HepG2 (cell line): ENCODE measurements around the gene CDA. TPM values are rescaled to one million over a fixed set of nuclear protein-coding genes. Genes with fewer than 3 reads are reported as not detected.

Experiments
- CCDC6 ChIP-seq: sonication (generic); formaldehyde crosslinking; IDR thresholded peaks from 2 replicates; pipeline ENCODE4 v1.8.1; 2022; ENCODE audit warnings: mild to moderate bottlenecking, missing genetic modification reagents, moderate library complexity
- FOXA3 ChIP-seq: IDR thresholded peaks from 2 replicates; pipeline ENCODE4 v1.6.1; 2016; ENCODE audit warnings: missing genetic modification reagents, missing compliant biosample characterization
- KDM4B ChIP-seq: sonication (generic); formaldehyde crosslinking; IDR thresholded peaks from 2 replicates; pipeline ENCODE4 v1.4.0; 2020; ENCODE audit warnings: missing genetic modification reagents
- TBL1XR1 ChIP-seq: fragments of 150-350 bp; IDR thresholded peaks from 2 replicates; pipeline ENCODE4 v1.6.1; 2014; ENCODE audit warnings: borderline replicate concordance, low read length; ENCODE audit not compliant: partially characterized antibody
- THYN1 ChIP-seq: sonication (generic); formaldehyde crosslinking; IDR thresholded peaks from 2 replicates; pipeline ENCODE4 v1.8.1; 2023; ENCODE audit warnings: low read depth, mild to moderate bottlenecking, moderate library complexity, missing genetic modification reagents, borderline replicate concordance
- ZNF629 ChIP-seq: sonication (generic); formaldehyde crosslinking; conservative IDR thresholded peaks from 2 replicates; pipeline ENCODE4 v1.5.0; 2020; ENCODE audit warnings: missing genetic modification reagents
- ZNF780A ChIP-seq: sonication (generic); formaldehyde crosslinking; IDR thresholded peaks from 2 replicates; pipeline ENCODE4 v1.8.0; 2022; ENCODE audit warnings: mild to moderate bottlenecking, missing genetic modification reagents, moderate library complexity
- polyA plus RNA-seq, 8 experiments: library from polyadenylated mRNA; depleted of rRNA in 3 of 8; stranded (reverse) in 7 of 8; unstranded in 1 of 8; fragments of >200 nt; fragmentation: Illumina TruSeq in 4 of 8; extraction: Trizol in 4 of 8; gene quantifications; 2 replicates each; pipeline versions ENCODE4 v1.2.1 to v1.2.3, GENCODE V29; 2011 to 2016; ENCODE audit warnings: low read depth in 4 of 8, missing spikeins in 1 of 8, mixed read lengths in 1 of 8; ENCODE audit not compliant: insufficient read depth in 1 of 8
- total RNA-seq, 5 experiments: library from RNA; depleted of rRNA; stranded (reverse); fragments of >200 nt; fragmentation: Illumina TruSeq; extraction: Trizol; gene quantifications; 2 replicates each; pipeline ENCODE4 v1.2.3, GENCODE V29; 2016; ENCODE audit warnings: low read depth in 1 of 5
- TF ChIP-seq, protein P1 (sequence below): fragments of 450-650 bp; IDR thresholded peaks from 2 replicates; pipeline ENCODE4 v1.6.1; 2017
- TF ChIP-seq, protein P2 (sequence below): sonication (generic); formaldehyde crosslinking; IDR thresholded peaks from 2 replicates; pipeline ENCODE4 v1.4.0; 2020; ENCODE audit warnings: mild to moderate bottlenecking, low read depth, missing genetic modification reagents
- TF ChIP-seq, protein P3 (sequence below): sonication (generic); formaldehyde crosslinking; IDR thresholded peaks from 2 replicates; pipeline ENCODE4 v1.5.0; 2020; ENCODE audit warnings: missing genetic modification reagents, mild to moderate bottlenecking, borderline replicate concordance
- TF ChIP-seq, protein P4 (sequence below): sonication (generic); formaldehyde crosslinking; IDR thresholded peaks from 2 replicates; pipeline ENCODE4 v1.4.0; 2020; ENCODE audit warnings: mild to moderate bottlenecking, missing genetic modification reagents
- TF ChIP-seq, protein P5 (sequence below): sonication (generic); formaldehyde crosslinking; IDR thresholded peaks from 2 replicates; pipeline ENCODE4 v1.4.0; 2020; ENCODE audit warnings: mild to moderate bottlenecking, missing genetic modification reagents
- TF ChIP-seq, protein P6 (sequence below): sonication (generic); formaldehyde crosslinking; IDR thresholded peaks from 2 replicates; pipeline ENCODE4 v1.4.0; 2020; ENCODE audit warnings: mild to moderate bottlenecking, missing genetic modification reagents

Gene CDA
- total and polyA plus RNA-seq, 2 of the 13 experiments (the other 11 are each of a cell fraction or from before 2014, with no cell fraction given): 0.66 to 2.1 TPM

DNA sequence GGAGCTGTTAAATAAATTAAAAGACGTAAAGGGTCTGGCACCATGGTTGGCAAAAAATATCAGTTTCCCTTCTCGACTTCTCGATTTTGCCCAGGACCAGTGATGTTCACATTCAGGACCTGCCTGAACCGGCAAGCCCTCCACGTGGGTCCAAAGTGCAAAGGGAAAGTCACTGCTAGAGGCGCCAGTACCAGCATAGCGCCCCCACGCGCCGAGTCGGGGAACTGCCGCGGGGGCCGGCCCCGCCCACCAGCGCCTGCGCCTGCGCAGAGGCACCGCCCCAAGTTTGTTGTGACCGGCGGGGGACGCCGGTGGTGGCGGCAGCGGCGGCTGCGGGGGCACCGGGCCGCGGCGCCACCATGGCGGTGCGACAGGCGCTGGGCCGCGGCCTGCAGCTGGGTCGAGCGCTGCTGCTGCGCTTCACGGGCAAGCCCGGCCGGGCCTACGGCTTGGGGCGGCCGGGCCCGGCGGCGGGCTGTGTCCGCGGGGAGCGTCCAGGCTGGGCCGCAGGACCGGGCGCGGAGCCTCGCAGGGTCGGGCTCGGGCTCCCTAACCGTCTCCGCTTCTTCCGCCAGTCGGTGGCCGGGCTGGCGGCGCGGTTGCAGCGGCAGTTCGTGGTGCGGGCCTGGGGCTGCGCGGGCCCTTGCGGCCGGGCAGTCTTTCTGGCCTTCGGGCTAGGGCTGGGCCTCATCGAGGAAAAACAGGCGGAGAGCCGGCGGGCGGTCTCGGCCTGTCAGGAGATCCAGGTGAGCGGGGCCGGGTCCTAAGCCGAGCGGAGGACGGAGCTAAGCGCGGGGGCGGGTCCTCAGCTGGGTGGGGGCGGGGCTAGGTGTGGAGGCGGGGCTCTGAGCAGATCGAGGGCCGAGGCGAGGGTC lies 44.5 kb downstream of the CDA start, which contains the start of gene PINK1 (continued):
- TF ChIP-seq, protein P1, sequence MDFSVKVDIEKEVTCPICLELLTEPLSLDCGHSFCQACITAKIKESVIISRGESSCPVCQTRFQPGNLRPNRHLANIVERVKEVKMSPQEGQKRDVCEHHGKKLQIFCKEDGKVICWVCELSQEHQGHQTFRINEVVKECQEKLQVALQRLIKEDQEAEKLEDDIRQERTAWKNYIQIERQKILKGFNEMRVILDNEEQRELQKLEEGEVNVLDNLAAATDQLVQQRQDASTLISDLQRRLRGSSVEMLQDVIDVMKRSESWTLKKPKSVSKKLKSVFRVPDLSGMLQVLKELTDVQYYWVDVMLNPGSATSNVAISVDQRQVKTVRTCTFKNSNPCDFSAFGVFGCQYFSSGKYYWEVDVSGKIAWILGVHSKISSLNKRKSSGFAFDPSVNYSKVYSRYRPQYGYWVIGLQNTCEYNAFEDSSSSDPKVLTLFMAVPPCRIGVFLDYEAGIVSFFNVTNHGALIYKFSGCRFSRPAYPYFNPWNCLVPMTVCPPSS: no peak
- TF ChIP-seq CCDC6 (CRISPR knock-in tag) (peak; percentile 30; the same call in 1 of the 2 replicates), KDM4B (peak; percentile 39; the same call in 1 of the 2 replicates), ZNF629 (CRISPR knock-in tag) (peak; percentile 48; the same call in 1 of the 2 replicates), FOXA3 (CRISPR knock-in tag) (peak; percentile 46; the same call in 1 of the 2 replicates), ZNF780A (no peak), THYN1 (no peak), TBL1XR1 (no peak)
- TF ChIP-seq, protein P2, sequence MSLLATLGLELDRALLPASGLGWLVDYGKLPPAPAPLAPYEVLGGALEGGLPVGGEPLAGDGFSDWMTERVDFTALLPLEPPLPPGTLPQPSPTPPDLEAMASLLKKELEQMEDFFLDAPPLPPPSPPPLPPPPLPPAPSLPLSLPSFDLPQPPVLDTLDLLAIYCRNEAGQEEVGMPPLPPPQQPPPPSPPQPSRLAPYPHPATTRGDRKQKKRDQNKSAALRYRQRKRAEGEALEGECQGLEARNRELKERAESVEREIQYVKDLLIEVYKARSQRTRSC (CRISPR knock-in tag): no peak
- TF ChIP-seq, protein P3, sequence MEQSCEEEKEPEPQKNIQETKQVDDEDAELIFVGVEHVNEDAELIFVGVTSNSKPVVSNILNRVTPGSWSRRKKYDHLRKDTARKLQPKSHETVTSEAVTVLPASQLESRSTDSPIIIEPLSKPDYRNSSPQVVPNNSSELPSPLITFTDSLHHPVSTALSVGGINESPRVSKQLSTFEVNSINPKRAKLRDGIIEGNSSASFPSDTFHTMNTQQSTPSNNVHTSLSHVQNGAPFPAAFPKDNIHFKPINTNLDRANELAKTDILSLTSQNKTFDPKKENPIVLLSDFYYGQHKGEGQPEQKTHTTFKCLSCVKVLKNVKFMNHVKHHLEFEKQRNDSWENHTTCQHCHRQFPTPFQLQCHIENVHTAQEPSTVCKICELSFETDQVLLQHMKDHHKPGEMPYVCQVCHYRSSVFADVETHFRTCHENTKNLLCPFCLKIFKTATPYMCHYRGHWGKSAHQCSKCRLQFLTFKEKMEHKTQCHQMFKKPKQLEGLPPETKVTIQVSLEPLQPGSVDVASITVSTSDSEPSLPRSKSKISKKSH (CRISPR knock-in tag): no peak
- TF ChIP-seq, protein P4, sequence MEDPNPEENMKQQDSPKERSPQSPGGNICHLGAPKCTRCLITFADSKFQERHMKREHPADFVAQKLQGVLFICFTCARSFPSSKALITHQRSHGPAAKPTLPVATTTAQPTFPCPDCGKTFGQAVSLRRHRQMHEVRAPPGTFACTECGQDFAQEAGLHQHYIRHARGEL: no peak
- TF ChIP-seq, protein P5, sequence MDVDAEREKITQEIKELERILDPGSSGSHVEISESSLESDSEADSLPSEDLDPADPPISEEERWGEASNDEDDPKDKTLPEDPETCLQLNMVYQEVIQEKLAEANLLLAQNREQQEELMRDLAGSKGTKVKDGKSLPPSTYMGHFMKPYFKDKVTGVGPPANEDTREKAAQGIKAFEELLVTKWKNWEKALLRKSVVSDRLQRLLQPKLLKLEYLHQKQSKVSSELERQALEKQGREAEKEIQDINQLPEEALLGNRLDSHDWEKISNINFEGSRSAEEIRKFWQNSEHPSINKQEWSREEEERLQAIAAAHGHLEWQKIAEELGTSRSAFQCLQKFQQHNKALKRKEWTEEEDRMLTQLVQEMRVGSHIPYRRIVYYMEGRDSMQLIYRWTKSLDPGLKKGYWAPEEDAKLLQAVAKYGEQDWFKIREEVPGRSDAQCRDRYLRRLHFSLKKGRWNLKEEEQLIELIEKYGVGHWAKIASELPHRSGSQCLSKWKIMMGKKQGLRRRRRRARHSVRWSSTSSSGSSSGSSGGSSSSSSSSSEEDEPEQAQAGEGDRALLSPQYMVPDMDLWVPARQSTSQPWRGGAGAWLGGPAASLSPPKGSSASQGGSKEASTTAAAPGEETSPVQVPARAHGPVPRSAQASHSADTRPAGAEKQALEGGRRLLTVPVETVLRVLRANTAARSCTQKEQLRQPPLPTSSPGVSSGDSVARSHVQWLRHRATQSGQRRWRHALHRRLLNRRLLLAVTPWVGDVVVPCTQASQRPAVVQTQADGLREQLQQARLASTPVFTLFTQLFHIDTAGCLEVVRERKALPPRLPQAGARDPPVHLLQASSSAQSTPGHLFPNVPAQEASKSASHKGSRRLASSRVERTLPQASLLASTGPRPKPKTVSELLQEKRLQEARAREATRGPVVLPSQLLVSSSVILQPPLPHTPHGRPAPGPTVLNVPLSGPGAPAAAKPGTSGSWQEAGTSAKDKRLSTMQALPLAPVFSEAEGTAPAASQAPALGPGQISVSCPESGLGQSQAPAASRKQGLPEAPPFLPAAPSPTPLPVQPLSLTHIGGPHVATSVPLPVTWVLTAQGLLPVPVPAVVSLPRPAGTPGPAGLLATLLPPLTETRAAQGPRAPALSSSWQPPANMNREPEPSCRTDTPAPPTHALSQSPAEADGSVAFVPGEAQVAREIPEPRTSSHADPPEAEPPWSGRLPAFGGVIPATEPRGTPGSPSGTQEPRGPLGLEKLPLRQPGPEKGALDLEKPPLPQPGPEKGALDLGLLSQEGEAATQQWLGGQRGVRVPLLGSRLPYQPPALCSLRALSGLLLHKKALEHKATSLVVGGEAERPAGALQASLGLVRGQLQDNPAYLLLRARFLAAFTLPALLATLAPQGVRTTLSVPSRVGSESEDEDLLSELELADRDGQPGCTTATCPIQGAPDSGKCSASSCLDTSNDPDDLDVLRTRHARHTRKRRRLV: no peak
- TF ChIP-seq, protein P6, sequence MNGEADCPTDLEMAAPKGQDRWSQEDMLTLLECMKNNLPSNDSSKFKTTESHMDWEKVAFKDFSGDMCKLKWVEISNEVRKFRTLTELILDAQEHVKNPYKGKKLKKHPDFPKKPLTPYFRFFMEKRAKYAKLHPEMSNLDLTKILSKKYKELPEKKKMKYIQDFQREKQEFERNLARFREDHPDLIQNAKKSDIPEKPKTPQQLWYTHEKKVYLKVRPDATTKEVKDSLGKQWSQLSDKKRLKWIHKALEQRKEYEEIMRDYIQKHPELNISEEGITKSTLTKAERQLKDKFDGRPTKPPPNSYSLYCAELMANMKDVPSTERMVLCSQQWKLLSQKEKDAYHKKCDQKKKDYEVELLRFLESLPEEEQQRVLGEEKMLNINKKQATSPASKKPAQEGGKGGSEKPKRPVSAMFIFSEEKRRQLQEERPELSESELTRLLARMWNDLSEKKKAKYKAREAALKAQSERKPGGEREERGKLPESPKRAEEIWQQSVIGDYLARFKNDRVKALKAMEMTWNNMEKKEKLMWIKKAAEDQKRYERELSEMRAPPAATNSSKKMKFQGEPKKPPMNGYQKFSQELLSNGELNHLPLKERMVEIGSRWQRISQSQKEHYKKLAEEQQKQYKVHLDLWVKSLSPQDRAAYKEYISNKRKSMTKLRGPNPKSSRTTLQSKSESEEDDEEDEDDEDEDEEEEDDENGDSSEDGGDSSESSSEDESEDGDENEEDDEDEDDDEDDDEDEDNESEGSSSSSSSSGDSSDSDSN (CRISPR knock-in tag): peak; percentile 81
